ENCODE results near the gene TP53I11. TPM values are rescaled to one million over a fixed set of nuclear protein-coding genes. Genes with fewer than 3 reads are reported as not detected.

The TP53I11 gene
- total RNA-seq, 1 experiment from 2014 or later, result 46.9 TPM

- no peak overlapping the region for H2AFZ ChIP-seq (ENCODE audit: low read depth, low read length, poor library complexity, severe bottlenecking)
Observed at GRCh38 chr11:44960200-44960845, 9.6 kb upstream of the TP53I11 start.

More at GRCh38 chr11:44960200-44960845, 9.6 kb upstream of the TP53I11 start:
- Histone ChIP-seq H3K4me1 (ENCODE audit: control insufficient read depth in 1 of 2, insufficient read depth in 2 of 2, low read length in 2 of 2) (peaks cover under 1 to 4% of the 10 kb centered on the region in 2 experiments; a peak in 3 of 4 replicates), H3K9ac (ENCODE audit: low read length) (no peak overlapping the region), H4K20me1 (ENCODE audit: insufficient read depth) (no peaks in the 10 kb centered on the region), H3K27me3 (ENCODE audit: insufficient read depth, low read length) (no peaks in the 10 kb centered on the region), H3K36me3 (ENCODE audit: control insufficient read depth in 1 of 2, insufficient read depth in 2 of 2, low read length in 2 of 2) (no peaks in the 10 kb centered on the region), H3K9me3 (ENCODE audit: control insufficient read depth in 1 of 2, insufficient read depth in 1 of 2, low read depth in 1 of 2, low read length in 2 of 2) (no peaks in the 10 kb centered on the region), H3K27ac (ENCODE audit: low read depth, low read length) (no peak overlapping the region), H3K79me2 (ENCODE audit: insufficient read depth, low read length) (no peaks in the 10 kb centered on the region), H3K4me2 (ENCODE audit: low read length) (no peak overlapping the region), H3K9me2 (ENCODE audit: insufficient read depth) (no peaks in the 10 kb centered on the region), H3K4me3 (replicated peaks in 1 of 2; ENCODE audit: low read depth in 1 of 2, low read length in 2 of 2) (no peak overlapping the region)
- ATAC-seq, result no peak
- intact Hi-C loops (cut with micrococcal nuclease), result no loop called here
- TF ChIP-seq RAD21 (IDR thresholded peaks at IDR 0.05; ENCODE audit: low read depth), result no peak
- no peak for TF ChIP-seq EZH2 (IDR thresholded peaks at IDR 0.05)
- TF ChIP-seq ELF1 (IDR thresholded peaks at IDR 0.05; ENCODE audit: borderline replicate concordance, low read depth), result no peak
- TF ChIP-seq CTCF (IDR thresholded peaks at IDR 0.05 in 2 of 3, conservative IDR thresholded peaks at IDR 0.05 in 1 of 3; ENCODE audit: borderline replicate concordance in 1 of 3, insufficient read depth in 1 of 3, low read depth in 2 of 3, low read length in 2 of 3), result no peak
- TF ChIP-seq SIN3A (IDR thresholded peaks at IDR 0.05; ENCODE audit: low read depth), result no peak
- TF ChIP-seq YY1 (IDR thresholded peaks at IDR 0.05; ENCODE audit: extremely low read depth, insufficient replicate concordance, low read depth, low read length), result no peak
- TF ChIP-seq EZH2phosphoT487 (IDR thresholded peaks at IDR 0.05; ENCODE audit: borderline replicate concordance), result no peak
- TF ChIP-seq POLR2A (IDR thresholded peaks at IDR 0.05; ENCODE audit: borderline replicate concordance, extremely low read depth, insufficient read depth, insufficient read length), result no peak
- no peak for TF ChIP-seq REST (IDR thresholded peaks at IDR 0.05; ENCODE audit: low read depth)
- no peak for TF ChIP-seq MAX (IDR thresholded peaks at IDR 0.05)
- no peak for DNase-seq (ENCODE audit: low read depth, low spot score)
- POLR2A ChIA-PET, result interaction anchor here (1.3 kb wide), 1 partner anchor 96 kb away, joined by 3 read pairs; no protein-coding TSS in a partner anchor
- RAD21 ChIA-PET (ENCODE audit: low non-redundant PET in 1 of 2, low total read pairs in 2 of 2, uncharacterized antibody in 2 of 2, unreplicated experiment in 2 of 2), result no interaction called here
- CTCF ChIA-PET, result no interaction called here
- no TSS peak for BruUV-seq (replicated peaks)

Measured in HCT116 (cell line).